ENCODE measurements around the gene SPAG5. TPM values are rescaled to one million over a fixed set of nuclear protein-coding genes. Genes with fewer than 3 reads are reported as not detected.

The SPAG5 gene
- polyA plus RNA-seq, 3 donors, result 43.3 to 59.4 (median 52.6) TPM

Other genes with a start within 250 kb of the SPAG5 start
- 10 to 100 TPM; 89.1 to 95.7 (median 91.8) TPM for gene POLDIP2, start 241.5 kb downstream of the SPAG5 start, polyA plus RNA-seq (ENCODE audit: insufficient read length in 3 of 3)
- gene SEBOX, start 233.8 kb downstream of the SPAG5 start, polyA plus RNA-seq (ENCODE audit: insufficient read length in 3 of 3), result not detected
- gene VTN, start 228.7 kb downstream of the SPAG5 start, polyA plus RNA-seq (ENCODE audit: insufficient read length in 3 of 3), result 10 to 100 TPM in 2 of 3 donors, 1 to 10 TPM in 1; 8.5 to 22.3 (median 11.7) TPM
- gene SARM1, start 227.3 kb downstream of the SPAG5 start, polyA plus RNA-seq (ENCODE audit: insufficient read length in 3 of 3), result 10 to 100 TPM; 11.4 to 14.8 (median 12.2) TPM
- gene SLC46A1, start 192.8 kb downstream of the SPAG5 start, polyA plus RNA-seq (ENCODE audit: insufficient read length in 3 of 3), result 10 to 100 TPM; 13.9 to 15.4 (median 14.5) TPM
- 10 to 100 TPM in 2 of 3 donors, 1 to 10 TPM in 1; 7.4 to 21.4 (median 15.6) TPM for gene SLC13A2, start 125.4 kb downstream of the SPAG5 start, polyA plus RNA-seq (ENCODE audit: insufficient read length in 3 of 3)
- under 1 TPM; 0.31 to 0.65 (median 0.41) TPM for gene FOXN1, start 92.7 kb downstream of the SPAG5 start, polyA plus RNA-seq (ENCODE audit: insufficient read length in 3 of 3)
- 10 to 100 TPM; 51.9 to 61.9 (median 57.3) TPM for gene UNC119, start 46.4 kb downstream of the SPAG5 start, polyA plus RNA-seq (ENCODE audit: insufficient read length in 3 of 3)
- 100 to 1,000 TPM in 1 of 3 donors, 10 to 100 TPM in 2; 89.6 to 109 (median 96.6) TPM for gene PIGS, start 27.5 kb downstream of the SPAG5 start, polyA plus RNA-seq (ENCODE audit: insufficient read length in 3 of 3)
- 10 to 100 TPM; 23.4 to 26.9 (median 25.3) TPM for gene ALDOC, start 22.1 kb downstream of the SPAG5 start, polyA plus RNA-seq (ENCODE audit: insufficient read length in 3 of 3)
- gene RSKR, start 15.2 kb upstream of the SPAG5 start, polyA plus RNA-seq (ENCODE audit: insufficient read length in 3 of 3), result 1 to 10 TPM; 7.5 to 8.9 (median 8.5) TPM
- 10 to 100 TPM; 83.8 to 91.6 (median 89.3) TPM for gene BLTP2, start 46.1 kb upstream of the SPAG5 start, polyA plus RNA-seq (ENCODE audit: insufficient read length in 3 of 3)
- 10 to 100 TPM; 83.0 to 95.9 (median 90.7) TPM for gene SDF2, start 62.9 kb upstream of the SPAG5 start, polyA plus RNA-seq (ENCODE audit: insufficient read length in 3 of 3)
- gene SUPT6H, start 63.2 kb upstream of the SPAG5 start, polyA plus RNA-seq (ENCODE audit: insufficient read length in 3 of 3), result 10 to 100 TPM; 67.1 to 73.6 (median 69.9) TPM
- 1 to 10 TPM; 4.0 to 6.3 (median 5.2) TPM for gene PROCA1, start 112.9 kb upstream of the SPAG5 start, polyA plus RNA-seq (ENCODE audit: insufficient read length in 3 of 3)
- 100 to 1,000 TPM; 185 to 200 (median 193) TPM for gene RAB34, start 118.8 kb upstream of the SPAG5 start, polyA plus RNA-seq (ENCODE audit: insufficient read length in 3 of 3)
- gene RPL23A, start 121.0 kb upstream of the SPAG5 start, polyA plus RNA-seq (ENCODE audit: insufficient read length in 3 of 3), result 1,000 to 10,000 TPM in 2 of 3 donors, 100 to 1,000 TPM in 1; 935 to 1,015 (median 1,012) TPM
- gene TLCD1, start 127.2 kb upstream of the SPAG5 start, polyA plus RNA-seq (ENCODE audit: insufficient read length in 3 of 3), result 10 to 100 TPM; 17.0 to 21.0 (median 19.4) TPM
- gene NEK8, start 129.8 kb upstream of the SPAG5 start, polyA plus RNA-seq (ENCODE audit: insufficient read length in 3 of 3), result 1 to 10 TPM; 6.3 to 7.9 (median 7.1) TPM
- gene TRAF4, start 145.0 kb upstream of the SPAG5 start, polyA plus RNA-seq (ENCODE audit: insufficient read length in 3 of 3), result 100 to 1,000 TPM in 2 of 3 donors, 10 to 100 TPM in 1; 97.8 to 107 (median 101) TPM
- 10 to 100 TPM; 19.7 to 20.0 (median 19.9) TPM for gene FAM222B, start 243.8 kb upstream of the SPAG5 start, polyA plus RNA-seq (ENCODE audit: insufficient read length in 3 of 3)

All from right renal cortex interstitium (tissue), 3 donors.